Loucy (cell line): ENCODE data around the gene UBE4B.

Experiments used
- EZH2phosphoT487 ChIP-seq: fragments of 200-600 bp; IDR thresholded peaks from 2 replicates; pipeline ENCODE4 v1.6.1; 2018; ENCODE audit warnings: antibody characterized with exemption, mild to moderate bottlenecking, moderate library complexity, borderline replicate concordance
- TF ChIP-seq, protein P1 (sequence below): fragments of 200-600 bp; sonication (generic); conservative IDR thresholded peaks from 2 replicates; pipeline ENCODE4 v1.5.1; 2014; ENCODE audit warnings: mild to moderate bottlenecking, antibody characterized with exemption, low read length

DNA sequence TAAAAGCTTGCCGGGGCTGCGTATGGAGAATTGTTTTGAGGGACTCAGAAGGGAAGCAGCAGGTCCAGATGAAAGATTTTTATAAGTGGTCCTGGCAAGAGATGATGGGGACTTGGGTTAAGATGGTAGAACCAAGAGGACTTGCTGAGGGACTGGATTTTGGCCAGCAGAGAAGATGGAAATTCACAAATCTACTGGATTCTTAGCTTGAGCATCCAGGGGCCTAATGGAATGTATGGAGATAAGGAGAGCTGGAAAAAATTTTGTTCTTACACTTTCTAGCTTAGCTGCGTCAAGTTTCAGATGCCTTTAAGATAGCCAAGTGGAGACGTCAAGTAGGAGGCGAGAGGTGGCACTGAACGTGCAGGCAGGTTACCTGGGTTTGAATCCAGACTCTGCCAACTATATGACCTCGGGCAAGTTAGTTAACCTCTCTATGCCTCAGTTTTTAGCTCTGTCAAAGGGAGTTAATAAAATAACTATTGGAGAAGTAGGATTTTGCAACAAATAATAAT is 39.1 kb upstream of the UBE4B start:
- TF ChIP-seq, protein P1, sequence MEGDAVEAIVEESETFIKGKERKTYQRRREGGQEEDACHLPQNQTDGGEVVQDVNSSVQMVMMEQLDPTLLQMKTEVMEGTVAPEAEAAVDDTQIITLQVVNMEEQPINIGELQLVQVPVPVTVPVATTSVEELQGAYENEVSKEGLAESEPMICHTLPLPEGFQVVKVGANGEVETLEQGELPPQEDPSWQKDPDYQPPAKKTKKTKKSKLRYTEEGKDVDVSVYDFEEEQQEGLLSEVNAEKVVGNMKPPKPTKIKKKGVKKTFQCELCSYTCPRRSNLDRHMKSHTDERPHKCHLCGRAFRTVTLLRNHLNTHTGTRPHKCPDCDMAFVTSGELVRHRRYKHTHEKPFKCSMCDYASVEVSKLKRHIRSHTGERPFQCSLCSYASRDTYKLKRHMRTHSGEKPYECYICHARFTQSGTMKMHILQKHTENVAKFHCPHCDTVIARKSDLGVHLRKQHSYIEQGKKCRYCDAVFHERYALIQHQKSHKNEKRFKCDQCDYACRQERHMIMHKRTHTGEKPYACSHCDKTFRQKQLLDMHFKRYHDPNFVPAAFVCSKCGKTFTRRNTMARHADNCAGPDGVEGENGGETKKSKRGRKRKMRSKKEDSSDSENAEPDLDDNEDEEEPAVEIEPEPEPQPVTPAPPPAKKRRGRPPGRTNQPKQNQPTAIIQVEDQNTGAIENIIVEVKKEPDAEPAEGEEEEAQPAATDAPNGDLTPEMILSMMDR, result no peak
- TF ChIP-seq EZH2phosphoT487, result no peak
